Psoas muscle (tissue), 8 donors: ENCODE measurements around the gene BICD1. TPM values are rescaled to one million over a fixed set of nuclear protein-coding genes. Genes with fewer than 3 reads are reported as not detected.

Experiments used
- ATAC-seq, 4 donors: fragments of 200-7000 bp; cut with Tn5 transposase; one replicate each; pipeline ENCODE4 v1.9.1; 2020; ENCODE audit warnings: moderate library complexity in 3 of 4, mild to moderate bottlenecking in 2 of 4
- DNase-seq, 2 donors: peaks; one replicate each; pipeline ENCODE4 v3.0.0-alpha.2; 2020
- H3K27ac ChIP-seq: fragments of 200-600 bp; one replicate; pipeline ENCODE4 v1.8.0; 2022
- H3K27me3 ChIP-seq, 3 donors: fragments of 200-600 bp in 1 of 3; one replicate each; pipeline versions ENCODE4 v1.6.1 to v1.8.0; 2013 to 2022; ENCODE audit warnings: low read length in 2 of 3, mild to moderate bottlenecking in 2 of 3, moderate library complexity in 1 of 3; ENCODE audit not compliant: insufficient read depth in 3 of 3
- H3K36me3 ChIP-seq, 2 donors: fragments of 200-600 bp in 1 of 2; one replicate each; pipeline versions ENCODE4 v1.6.1 to v1.8.0; 2013 to 2022; ENCODE audit warnings: low read depth in 1 of 2, mild to moderate bottlenecking in 1 of 2, moderate library complexity in 1 of 2; ENCODE audit not compliant: insufficient read depth in 1 of 2
- H3K4me1 ChIP-seq: fragments of 200-600 bp; one replicate; pipeline ENCODE4 v1.8.0; 2022
- H3K4me3 ChIP-seq: fragments of 200-600 bp; one replicate; pipeline ENCODE4 v1.8.0; 2022; ENCODE audit warnings: mild to moderate bottlenecking
- H3K9me3 ChIP-seq: fragments of 200-600 bp; one replicate; pipeline ENCODE4 v1.8.0; 2022
- CTCF ChIP-seq: fragments of 200-600 bp; IDR thresholded peaks from one replicate; pipeline ENCODE4 v1.8.0; 2022; ENCODE audit warnings: antibody characterized with exemption
- WGBS, 3 donors: extraction: QIAGEN DNeasy Blood & Tissue Kit; methylation state at CpG; one replicate each; pipeline versions ENCODE4 v1.1.6 to v1.1.7; 2013; 5-methylcytosine and 5-hydroxymethylcytosine counted together
- intact Hi-C, 2 donors: fragments of 100-400 bp; cut with DNase I; formaldehyde crosslinking; loops; one replicate each; pipeline versions ENCODE4 v1.11.0 to v1.14.2; 2022
- polyA plus RNA-seq, 3 donors: library from polyadenylated mRNA; stranded (reverse); fragments of 200-250 nt; gene quantifications; one replicate each; pipeline ENCODE4 v1.2.3, GENCODE V29; 2013
- total RNA-seq, 4 donors: library from RNA; stranded (reverse); fragmentation: NEBNext Ultra II Directional in 2 of 4; extraction: Animal tissue kit (Norgen Biotek cat#: 25700) in 2 of 4; gene quantifications; one replicate each; pipeline versions ENCODE4 v1.2.1 to v1.2.4, GENCODE V29; 2021 to 2023
- donor health status: healthy with polysubstance abuse.
- donor health status: DM: no; HTN: no; CAD: no; lungs with moderate emphysema.
- donor health status: Bipolar disorder and iron deficiency.
- donor health status: healthy.
- donor health status: DM: yes; HTN: yes; CAD: no.
- donor health status: DM: no; HTN: no; CAD: no.
- donor health status: DM: no; HTN: no; CAD: no.
- donor health status: DM: yes; HTN: yes; CAD: no.

BICD1 gene
- total and polyA plus RNA-seq, 7 donors: 0.55 to 9.8 (median 2.8) TPM

DNA sequence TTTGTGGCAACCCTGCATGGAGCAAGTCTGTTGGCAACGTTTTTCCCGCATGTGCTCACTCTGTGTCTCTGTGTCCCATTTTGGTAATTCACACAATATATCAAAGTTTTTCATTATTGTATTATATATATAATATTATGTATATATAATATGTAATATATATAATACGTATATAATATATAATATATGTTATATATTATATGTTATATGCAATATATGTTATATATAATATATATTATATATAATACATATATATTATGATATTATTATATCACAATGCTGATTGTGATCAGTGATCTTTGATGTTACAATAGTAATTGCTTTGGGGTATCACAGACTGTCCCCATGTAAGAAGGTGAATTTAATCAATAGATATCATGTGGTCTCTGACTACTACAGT is 84.8 kb downstream of the BICD1 start:
- ATAC-seq (no peak), DNase-seq (no peak)
- H3K4me1 ChIP-seq: no peaks in the 10 kb centered on the region
- H3K27ac ChIP-seq: no peak overlapping the region
- H3K4me3 ChIP-seq: no peak overlapping the region
- WGBS, 3 donors: 92 to 98% (median 97%) methylated on average over 3 of the region's 3 CpGs
- peaks cover 12% of the 10 kb centered on the region for H3K9me3 ChIP-seq
- TF ChIP-seq CTCF: no peak
- H3K27me3 ChIP-seq: no peaks in the 10 kb centered on the region
- H3K36me3 ChIP-seq: no peaks in the 10 kb centered on the region
- intact Hi-C loops: no loop called here

DNA sequence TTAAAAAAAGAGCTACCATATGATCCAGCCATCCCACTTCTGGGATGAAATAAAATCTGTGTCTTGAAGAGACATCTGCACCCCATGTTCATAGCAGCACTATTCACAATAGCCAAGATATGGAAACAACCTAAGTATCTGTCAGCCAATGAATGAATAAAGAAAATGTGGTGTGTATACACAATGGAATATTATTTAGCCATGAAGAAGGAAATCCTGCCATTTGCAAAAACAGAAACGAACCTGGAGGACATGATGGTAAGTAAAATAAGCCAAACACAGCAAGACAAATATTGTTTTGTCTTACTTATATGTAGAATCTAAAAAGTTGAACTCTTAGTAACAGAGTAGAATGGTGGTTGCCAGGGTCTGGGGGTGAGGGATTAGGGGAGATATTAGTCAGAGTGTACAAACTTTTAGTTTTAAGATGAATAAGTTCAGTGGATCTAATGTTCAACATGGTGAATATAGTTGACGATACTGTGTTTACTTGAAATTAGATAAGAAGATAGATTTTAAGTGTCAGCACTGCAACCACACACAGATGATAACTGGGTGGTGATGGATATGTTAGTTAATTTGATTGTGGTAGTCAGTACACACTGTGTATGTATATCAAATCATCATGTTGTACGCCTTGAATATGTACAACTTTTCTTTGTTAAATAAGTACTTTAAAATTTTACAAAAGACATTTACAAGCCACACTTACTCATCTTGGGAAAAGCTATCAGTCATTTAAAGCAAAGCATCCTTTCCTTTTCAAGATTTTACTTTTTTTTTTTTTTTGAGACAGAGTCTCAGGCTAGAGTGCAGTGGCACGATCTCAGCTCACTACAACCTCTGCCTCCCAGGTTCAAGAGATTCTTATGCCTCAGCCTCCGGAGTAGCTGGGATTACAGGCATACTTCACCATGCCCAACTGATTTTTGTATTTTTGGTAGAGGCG is 89.9 kb downstream of the BICD1 start:
- H3K36me3 ChIP-seq: no peaks in the 10 kb centered on the region
- DNase-seq (no peak), ATAC-seq (no peak)
- H3K4me3 ChIP-seq: no peak overlapping the region
- intact Hi-C loops: no loop called here
- 92 to 93% (median 92%) methylated on average over 6 of the region's 6 CpGs for WGBS, 3 donors
- no peak for TF ChIP-seq CTCF
- H3K27ac ChIP-seq: no peak overlapping the region
- H3K27me3 ChIP-seq: no peaks in the 10 kb centered on the region
- peaks cover 12% of the 10 kb centered on the region for H3K9me3 ChIP-seq
- H3K4me1 ChIP-seq: no peaks in the 10 kb centered on the region

DNA sequence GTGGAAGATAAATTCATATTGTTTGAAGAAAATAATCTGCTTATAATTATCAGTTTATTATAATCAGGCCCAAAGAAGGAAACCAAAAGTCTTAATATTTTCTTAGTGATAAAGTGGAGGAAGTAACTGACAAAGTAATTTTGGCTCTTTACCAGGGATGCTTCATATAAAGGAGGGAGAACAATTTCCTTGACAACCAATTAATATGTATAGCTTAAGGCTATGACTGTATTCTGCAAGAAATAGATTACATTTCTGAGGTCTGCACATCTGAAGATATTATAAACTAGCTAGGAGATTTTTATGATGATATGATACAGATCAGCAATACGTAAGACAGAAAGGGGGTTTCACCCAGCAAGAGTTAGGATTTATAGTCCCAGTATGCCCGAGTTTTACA is 90.8 kb downstream of the BICD1 start:
- DNase-seq (no peak), ATAC-seq (no peak)
- intact Hi-C loops: no loop called here
- WGBS, 3 donors: 63 to 94% (median 85%) methylated on average over 2 of the region's 2 CpGs
- Histone ChIP-seq H3K4me1 (no peaks in the 10 kb centered on the region), H3K9me3 (peaks cover 12% of the 10 kb centered on the region), H3K27me3 (no peaks in the 10 kb centered on the region), H3K4me3 (no peak overlapping the region), H3K27ac (no peak overlapping the region), H3K36me3 (no peaks in the 10 kb centered on the region)
- no peak for TF ChIP-seq CTCF

DNA sequence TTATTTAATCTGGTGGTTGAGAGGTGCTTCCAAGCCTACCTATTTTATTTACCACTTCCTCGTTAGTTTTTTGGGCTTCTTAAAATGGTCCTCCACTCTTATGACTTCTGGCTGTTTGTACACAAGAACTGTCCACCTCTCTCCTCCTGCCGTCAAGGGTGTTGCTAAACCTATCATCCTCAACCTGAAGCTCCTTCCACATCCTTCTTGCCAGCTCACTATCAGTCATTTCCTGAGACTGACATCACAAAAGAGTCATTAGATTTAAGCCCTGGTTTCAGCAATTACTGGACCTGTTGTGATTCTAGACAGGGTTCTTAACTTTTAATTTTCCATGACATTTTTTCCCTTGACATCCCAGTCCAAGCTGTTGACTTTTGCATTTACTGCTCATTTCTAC is 91.9 kb downstream of the BICD1 start:
- TF ChIP-seq CTCF: no peak
- no peaks in the 10 kb centered on the region for H3K4me1 ChIP-seq
- DNase-seq (no peak), ATAC-seq (no peak)
- peaks cover 12% of the 10 kb centered on the region for H3K9me3 ChIP-seq
- intact Hi-C loops: no loop called here
- WGBS, 3 donors: 87 to 95% (median 94%) methylated on average over 2 of the region's 2 CpGs
- no peaks in the 10 kb centered on the region for H3K36me3 ChIP-seq
- no peaks in the 10 kb centered on the region for H3K27me3 ChIP-seq
- H3K4me3 ChIP-seq: no peak overlapping the region
- no peak overlapping the region for H3K27ac ChIP-seq
